Right kidney (tissue), 1 donor: ENCODE results near the gene SAC3D1.

Experiments used
- DNase-seq: peaks from one replicate; pipeline ENCODE4 v3.0.0-alpha.2; 2016

The SAC3D1 gene

GRCh38 chr11:65089621-65090020 lies 48.6 kb downstream of the SAC3D1 start:
- DNase-seq = no peak

GRCh38 chr11:65090628-65091027 lies 49.6 kb downstream of the SAC3D1 start:
- no peak for DNase-seq
